GM23248 (cell line): ENCODE measurements around the gene ADGRF4.

Source experiments
- EZH2 ChIP-seq: fragments of 200-600 bp; sonication (generic); IDR thresholded peaks from 2 replicates; pipeline ENCODE4 v1.6.1; 2018; ENCODE audit warnings: antibody characterized with exemption, mild to moderate bottlenecking; ENCODE audit not compliant: insufficient read depth, poor library complexity, severe bottlenecking
- EZH2phosphoT487 ChIP-seq: fragments of 200-600 bp; sonication (generic); IDR thresholded peaks from 2 replicates; pipeline ENCODE4 v1.6.1; 2018; ENCODE audit warnings: antibody characterized with exemption, moderate library complexity, mild to moderate bottlenecking, low read depth; ENCODE audit not compliant: insufficient read depth

- no peak for TF ChIP-seq EZH2
- no peak for TF ChIP-seq EZH2phosphoT487
These were observed 68.1 kb downstream of the ADGRF4 start for GRCh38 chr6:47766445-47766844.
